NK-92 (cell line): ENCODE results near the gene WASL.
"Not testable (repeated sequence)": the region's sequence is repeated elsewhere in the genome, so short reads cannot be mapped to it uniquely, and the experiment has no call there.

Source experiments
- DNase-seq: peaks from one replicate; lab custom pipeline; 2025; ENCODE audit not compliant: unreplicated experiment; lab: John Stamatoyannopoulos, UW

The WASL gene

DNA sequence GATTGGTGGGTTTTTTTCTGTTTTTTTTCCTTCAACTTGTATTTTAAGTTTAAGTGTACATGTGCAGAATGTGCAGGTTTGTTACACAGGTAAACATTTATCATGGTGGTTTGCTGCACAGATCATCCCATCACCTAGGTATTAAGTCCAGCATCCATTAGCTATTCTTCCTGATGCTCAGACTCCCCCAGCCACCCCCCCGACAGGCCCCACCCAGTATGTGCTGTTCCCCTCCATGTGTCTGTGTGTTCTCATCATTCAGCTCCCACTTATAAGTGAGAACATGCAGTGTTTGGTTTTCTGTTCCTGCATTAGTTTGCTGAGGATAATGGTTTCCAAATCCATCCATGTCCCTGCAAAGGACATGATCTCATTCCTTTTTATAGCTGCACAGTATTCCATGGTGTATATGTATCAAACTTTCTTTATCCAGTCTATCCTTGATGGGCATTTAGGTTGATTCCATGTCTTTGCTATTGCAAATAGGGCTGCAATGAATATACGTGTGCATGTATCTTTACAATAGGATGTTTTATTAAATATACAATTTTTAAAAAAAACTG lies 114.7 kb downstream of the WASL start:
- DNase-seq: not testable (repeated sequence)

DNA sequence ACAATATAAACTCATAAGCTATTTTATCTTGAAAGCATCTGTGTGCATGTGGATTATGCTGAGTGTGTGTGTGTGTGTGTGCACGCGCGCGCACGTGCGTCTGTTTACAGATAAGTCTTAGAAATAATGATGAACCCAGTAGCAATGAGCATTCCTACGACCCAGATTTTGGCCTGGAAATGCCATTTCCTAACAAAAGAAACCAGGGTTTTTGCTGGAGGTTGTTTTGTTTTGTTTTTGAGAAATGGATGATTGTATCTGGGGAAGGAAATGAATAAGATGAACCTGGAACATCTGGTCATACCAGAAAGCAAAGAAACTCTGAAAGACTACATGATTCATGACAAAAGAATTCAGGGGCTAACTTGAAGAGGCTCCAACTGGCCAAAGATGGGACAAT lies 115.2 kb downstream of the WASL start:
- DNase-seq: no peak

DNA sequence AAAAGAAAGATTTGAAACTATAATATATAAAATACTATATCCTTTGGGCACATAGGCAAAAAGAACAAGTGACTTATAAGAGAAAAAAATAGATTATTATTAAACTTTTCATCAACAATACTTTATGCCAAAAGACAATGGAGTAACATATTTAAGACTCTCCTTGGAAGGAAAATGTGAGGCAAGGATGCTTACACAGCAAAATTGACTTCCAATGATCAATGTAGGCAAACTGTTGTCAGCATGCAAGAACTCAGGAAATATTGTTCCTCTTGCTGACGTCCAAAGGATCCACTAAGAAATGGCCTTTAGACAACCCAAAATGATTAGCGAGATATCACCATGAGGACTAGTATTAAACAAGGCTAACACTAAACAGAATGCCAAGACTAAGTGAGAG lies 116.0 kb downstream of the WASL start:
- no peak for DNase-seq
